GM18505 (cell line): ENCODE measurements around the gene PPM1E.

Experiments used
- ATAC-seq: cut with Tn5 transposase; IDR thresholded peaks from one replicate; pipeline ENCODE4 v1.9.1; 2021; ENCODE audit not compliant: unreplicated experiment
- POLR2A ChIP-seq: IDR thresholded peaks from 4 replicates; pipeline ENCODE4 v1.6.1; 2011; ENCODE audit warnings: borderline replicate concordance; ENCODE audit not compliant: insufficient read depth, insufficient read length; ENCODE audit errors: extremely low read depth

The PPM1E gene

DNA sequence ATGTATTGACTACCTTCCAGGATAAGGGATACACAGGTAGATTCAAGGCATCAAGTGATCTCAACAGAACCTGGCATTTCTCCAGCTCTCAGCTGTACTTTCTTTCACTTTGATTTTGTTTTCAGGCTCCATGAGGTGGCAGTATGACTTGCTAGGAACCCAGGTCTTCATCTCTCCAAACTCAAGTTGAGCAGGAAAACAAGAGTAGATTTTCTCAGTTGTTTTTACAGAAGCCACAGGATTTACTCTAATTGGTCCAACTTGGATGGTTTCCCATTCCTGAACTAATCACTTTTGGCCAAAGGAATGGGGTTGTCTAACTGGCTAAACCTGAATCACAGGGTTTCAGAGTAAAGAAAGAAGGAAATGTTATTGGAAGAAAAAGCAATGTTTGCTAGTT is 204.4 kb downstream of the PPM1E start:
- no peak for ATAC-seq
- TF ChIP-seq POLR2A: no peak

DNA sequence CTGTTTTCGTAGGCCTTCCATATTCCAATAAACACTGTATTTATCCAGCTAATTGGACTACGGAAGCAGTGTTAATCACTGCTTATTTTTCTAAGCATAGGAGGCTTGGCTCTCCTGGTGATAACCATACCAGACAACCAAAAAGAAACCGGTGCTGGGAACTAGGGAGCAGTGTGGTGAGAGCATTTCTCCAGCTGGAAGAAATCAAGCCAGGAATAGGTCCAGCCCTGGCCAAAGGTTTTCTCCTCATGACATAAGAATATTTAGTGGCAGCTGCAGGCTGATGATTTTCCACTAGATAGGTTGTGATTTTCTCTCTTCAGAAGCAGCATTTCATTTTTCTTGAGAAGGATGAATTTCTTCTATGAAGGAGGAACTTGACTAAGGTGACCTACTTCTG is 209.6 kb downstream of the PPM1E start:
- TF ChIP-seq POLR2A: no peak
- ATAC-seq: no peak

GRCh38 chr17:58966208-58966607 is 210.6 kb downstream of the PPM1E start:
- no peak for ATAC-seq

GRCh38 chr17:58968426-58969061 is 212.9 kb downstream of the PPM1E start:
- no peak for ATAC-seq
- no peak for TF ChIP-seq POLR2A

More at GRCh38 chr17:58966208-58966607, 210.6 kb downstream of the PPM1E start:
- TF ChIP-seq POLR2A: no peak

- ATAC-seq: no peak
- TF ChIP-seq POLR2A: no peak
These were observed 213.5 kb downstream of the PPM1E start for GRCh38 chr17:58969156-58969555.

GRCh38 chr17:58969612-58970011 is 214.0 kb downstream of the PPM1E start:
- no peak for ATAC-seq
- no peak for TF ChIP-seq POLR2A

DNA sequence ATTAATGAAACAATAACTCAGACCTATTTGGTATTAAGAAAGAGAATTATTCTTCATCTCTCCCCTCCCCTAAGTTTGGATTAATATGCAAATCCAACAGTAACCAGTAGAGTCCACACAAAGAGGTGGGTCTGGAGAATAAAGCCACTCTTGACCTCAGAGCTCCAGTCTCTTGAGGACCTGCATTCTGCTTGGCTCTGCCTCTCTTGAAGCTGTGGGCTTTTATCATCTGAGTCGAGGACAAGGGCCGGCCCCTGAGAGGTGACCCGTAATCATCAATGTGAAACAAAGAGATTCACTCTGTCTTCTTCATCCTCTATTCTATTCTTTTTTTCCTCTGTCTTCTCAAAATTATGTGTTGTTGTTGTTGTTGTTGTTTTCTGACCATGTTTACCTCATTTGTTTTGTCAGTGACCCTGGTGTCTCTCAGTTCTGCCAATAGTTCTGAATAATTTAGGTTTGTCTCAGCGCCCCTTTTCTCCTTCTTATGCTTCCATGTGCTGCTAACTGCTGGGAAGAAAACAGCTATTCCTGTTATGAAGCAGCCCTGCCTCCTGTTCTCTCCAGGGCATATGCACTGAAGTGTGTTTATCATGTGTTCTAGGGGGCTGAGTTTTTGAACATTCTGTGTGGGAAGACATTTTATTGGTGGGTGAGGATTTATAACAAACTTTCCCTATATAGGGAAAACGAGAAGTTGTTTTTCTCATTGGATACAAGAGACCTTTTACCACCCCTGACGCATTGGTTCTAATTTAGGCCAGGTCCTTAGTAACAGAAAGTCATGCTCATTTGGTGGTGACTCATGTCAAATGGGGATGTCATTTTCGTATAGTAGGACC is 215.2 kb downstream of the PPM1E start:
- no peak for TF ChIP-seq POLR2A
- no peak for ATAC-seq

DNA sequence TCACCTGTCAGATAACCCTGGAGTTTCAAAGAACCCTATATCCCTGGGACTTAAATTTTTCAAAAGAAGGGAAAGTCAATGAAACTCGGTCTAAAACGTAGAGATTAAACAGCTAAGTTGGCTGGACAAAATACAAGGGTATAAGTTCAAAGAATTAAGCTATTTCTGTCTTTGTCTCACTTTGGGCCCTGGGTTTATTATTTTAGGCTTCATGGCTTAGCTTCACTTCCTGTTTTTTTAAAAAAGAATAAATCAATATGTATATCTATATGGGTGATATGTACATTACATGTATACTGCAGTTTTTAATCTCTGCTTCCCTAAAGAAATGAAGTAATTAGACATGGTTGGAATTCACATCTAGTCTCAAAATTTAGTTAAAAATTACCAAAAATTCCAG is 218.7 kb downstream of the PPM1E start:
- ATAC-seq: no peak
- TF ChIP-seq POLR2A: no peak

GRCh38 chr17:58976541-58976940 is 220.9 kb downstream of the PPM1E start:
- no peak for TF ChIP-seq POLR2A
- ATAC-seq: no peak

GRCh38 chr17:58980706-58981481 is 225.2 kb downstream of the PPM1E start:
- TF ChIP-seq POLR2A: no peak
- ATAC-seq: no peak

DNA sequence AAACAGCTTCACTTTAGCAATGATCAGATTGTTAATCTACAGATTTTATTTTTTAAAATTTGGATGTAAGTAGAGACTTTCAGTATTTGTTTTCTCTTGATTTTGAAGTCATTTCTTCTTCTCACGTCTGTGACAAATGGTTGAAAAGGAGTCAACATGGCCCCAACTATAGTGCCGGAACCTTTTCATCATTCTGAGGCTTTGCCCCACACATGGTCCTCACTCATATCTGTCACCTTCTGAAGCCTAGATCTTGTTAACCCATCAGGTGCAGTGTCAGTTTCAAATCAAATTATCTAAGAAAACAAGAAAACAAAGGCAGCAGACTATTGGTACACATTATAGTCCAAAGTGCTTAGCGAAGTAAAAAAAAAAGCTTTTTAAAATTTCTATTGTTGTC is 227.0 kb downstream of the PPM1E start:
- no peak for TF ChIP-seq POLR2A

GRCh38 chr17:58985367-58985766 is 229.7 kb downstream of the PPM1E start:
- no peak for TF ChIP-seq POLR2A
- ATAC-seq: no peak

More for the DNA sequence above, 227.0 kb downstream of the PPM1E start:
- ATAC-seq: no peak

DNA sequence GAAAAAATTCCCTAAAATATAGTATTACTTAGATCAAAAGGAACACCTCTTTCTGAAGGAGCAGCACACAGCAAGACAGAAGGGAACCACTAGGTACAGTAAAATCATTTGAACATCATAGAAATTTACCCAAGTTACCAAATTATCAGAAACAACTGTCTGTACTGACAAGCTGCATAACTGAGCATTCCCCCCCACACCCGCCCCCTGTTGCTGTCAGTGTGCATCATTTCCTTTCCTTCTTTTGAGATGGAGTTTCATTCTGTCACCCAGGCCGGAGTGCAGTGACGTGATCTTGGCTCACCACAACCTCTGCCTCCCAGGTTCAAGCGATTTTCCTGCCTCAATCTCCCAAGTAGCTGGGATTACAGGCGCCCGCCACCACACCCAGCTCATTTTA is 230.3 kb downstream of the PPM1E start:
- no peak for TF ChIP-seq POLR2A
- no peak for ATAC-seq
